Neural crest cell (in vitro differentiated cells): ENCODE measurements around the gene FANCI. TPM values are rescaled to one million over a fixed set of nuclear protein-coding genes. Genes with fewer than 3 reads are reported as not detected.

Experiments used
- DNase-seq: peaks from one replicate; pipeline ENCODE4 v3.0.0; 2021; ENCODE audit warnings: low read depth, mixed read lengths, low spot score
- H3K27ac Mint-ChIP-seq: one replicate; pipeline ENCODE4 v1.8.0; 2021; ENCODE audit warnings: mild to moderate bottlenecking, mixed read lengths; ENCODE audit not compliant: unreplicated experiment
- H3K27me3 Mint-ChIP-seq: 2 replicates; pipeline ENCODE4 v1.8.0; 2021; ENCODE audit warnings: low read depth, mild to moderate bottlenecking, mixed read lengths
- H3K36me3 Mint-ChIP-seq: 2 replicates; pipeline ENCODE4 v1.8.0; 2021; ENCODE audit warnings: low read depth, mild to moderate bottlenecking, mixed read lengths
- H3K4me1 Mint-ChIP-seq: 2 replicates; pipeline ENCODE4 v1.8.0; 2021; ENCODE audit warnings: mixed read lengths
- H3K4me3 Mint-ChIP-seq: one replicate; pipeline ENCODE4 v1.8.0; 2021; ENCODE audit warnings: mild to moderate bottlenecking, mixed read lengths
- H3K9me3 Mint-ChIP-seq: 2 replicates; pipeline ENCODE4 v1.8.0; 2021; ENCODE audit warnings: mixed read lengths
- total RNA-seq: library from RNA; stranded (reverse); gene quantifications from 2 replicates; pipeline ENCODE4 v1.2.1, GENCODE V29; 2021
- TF ChIP-seq, protein P1 (sequence below): fragments of 200-600 bp; sonication (generic); conservative IDR thresholded peaks from 2 replicates; pipeline ENCODE4 v1.5.0; 2021; ENCODE audit warnings: antibody characterized with exemption, mild to moderate bottlenecking

Gene FANCI
- total RNA-seq, 1 donor from 2014 or later, result 164 TPM

DNA sequence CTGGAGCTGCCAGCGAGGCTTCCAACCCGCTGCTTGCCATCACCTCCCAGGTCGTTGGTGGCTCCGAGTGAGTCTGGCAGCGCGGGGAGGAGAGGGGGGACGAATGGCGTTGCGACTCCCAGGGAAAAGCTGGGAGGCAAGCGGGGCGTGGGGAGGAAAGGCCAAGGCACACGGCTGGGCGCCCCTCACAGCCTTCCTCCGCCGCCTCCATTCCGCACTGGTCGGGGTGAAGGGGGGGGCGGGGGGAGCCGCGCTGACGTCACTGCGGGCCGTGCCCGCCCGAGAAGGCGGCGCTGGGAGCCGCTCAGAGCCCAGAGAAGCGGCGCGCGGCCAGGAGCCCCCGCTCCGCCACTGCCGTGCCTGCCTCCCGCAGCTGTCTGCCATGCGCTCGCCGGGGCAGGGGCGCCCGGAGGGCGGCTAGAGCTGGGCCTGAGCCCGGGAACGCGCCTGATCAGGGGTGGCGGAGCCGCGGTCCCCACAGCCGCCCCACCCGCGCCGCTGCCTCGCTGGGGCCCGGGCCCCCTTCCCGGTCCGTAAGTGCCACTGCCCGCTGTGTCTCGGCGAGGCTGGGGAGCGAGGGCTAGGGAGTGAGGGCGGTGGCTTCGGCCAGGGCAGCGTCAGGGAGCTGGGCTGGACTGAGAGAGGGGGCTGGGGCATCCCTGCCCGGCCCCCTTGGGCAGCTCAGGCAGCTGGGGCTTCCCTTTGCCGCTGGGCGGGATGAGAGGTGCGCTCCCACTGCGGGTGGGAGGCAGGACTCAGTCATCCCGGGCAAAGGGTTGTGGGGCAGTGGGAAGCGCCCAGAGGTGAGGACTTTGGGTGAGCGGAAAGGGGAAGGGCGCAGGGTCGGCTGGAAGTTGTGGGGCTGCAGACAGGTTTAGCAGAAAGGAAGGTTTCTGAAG lies 118.7 kb downstream of the FANCI start:
- DNase-seq, result no peak
- TF ChIP-seq, protein P1, sequence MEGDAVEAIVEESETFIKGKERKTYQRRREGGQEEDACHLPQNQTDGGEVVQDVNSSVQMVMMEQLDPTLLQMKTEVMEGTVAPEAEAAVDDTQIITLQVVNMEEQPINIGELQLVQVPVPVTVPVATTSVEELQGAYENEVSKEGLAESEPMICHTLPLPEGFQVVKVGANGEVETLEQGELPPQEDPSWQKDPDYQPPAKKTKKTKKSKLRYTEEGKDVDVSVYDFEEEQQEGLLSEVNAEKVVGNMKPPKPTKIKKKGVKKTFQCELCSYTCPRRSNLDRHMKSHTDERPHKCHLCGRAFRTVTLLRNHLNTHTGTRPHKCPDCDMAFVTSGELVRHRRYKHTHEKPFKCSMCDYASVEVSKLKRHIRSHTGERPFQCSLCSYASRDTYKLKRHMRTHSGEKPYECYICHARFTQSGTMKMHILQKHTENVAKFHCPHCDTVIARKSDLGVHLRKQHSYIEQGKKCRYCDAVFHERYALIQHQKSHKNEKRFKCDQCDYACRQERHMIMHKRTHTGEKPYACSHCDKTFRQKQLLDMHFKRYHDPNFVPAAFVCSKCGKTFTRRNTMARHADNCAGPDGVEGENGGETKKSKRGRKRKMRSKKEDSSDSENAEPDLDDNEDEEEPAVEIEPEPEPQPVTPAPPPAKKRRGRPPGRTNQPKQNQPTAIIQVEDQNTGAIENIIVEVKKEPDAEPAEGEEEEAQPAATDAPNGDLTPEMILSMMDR, result no peak
- no peak overlapping the region for H3K4me3 Mint-ChIP-seq
- H3K27ac Mint-ChIP-seq, result no peak overlapping the region
- peaks cover 95% of the 10 kb centered on the region for H3K27me3 Mint-ChIP-seq
- peaks cover 25% of the 10 kb centered on the region for H3K4me1 Mint-ChIP-seq
- H3K9me3 Mint-ChIP-seq, result no peaks in the 10 kb centered on the region
- H3K36me3 Mint-ChIP-seq, result no peaks in the 10 kb centered on the region

DNA sequence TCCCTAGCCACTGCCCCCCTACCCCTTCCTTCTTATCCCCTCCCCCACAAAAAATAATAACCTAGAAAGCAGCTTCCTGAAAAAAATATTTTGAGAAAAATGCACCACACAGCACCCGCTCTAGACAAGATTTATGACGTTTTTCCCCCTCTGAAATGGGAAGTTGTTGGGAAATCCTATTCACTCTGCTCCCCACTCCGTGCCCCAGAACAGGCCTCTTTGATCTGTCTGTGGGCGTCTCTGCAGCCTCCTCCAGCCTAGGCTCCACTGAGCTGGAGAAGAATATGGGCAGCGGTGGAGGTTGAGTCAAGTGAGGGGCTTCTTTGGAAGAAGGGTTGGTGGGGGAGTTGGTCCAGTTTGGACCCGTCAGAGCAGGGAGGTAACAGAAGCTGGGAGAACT lies 119.4 kb downstream of the FANCI start:
- H3K9me3 Mint-ChIP-seq, result no peaks in the 10 kb centered on the region
- H3K4me1 Mint-ChIP-seq, result peaks cover 25% of the 10 kb centered on the region
- H3K36me3 Mint-ChIP-seq, result no peaks in the 10 kb centered on the region
- no peak for DNase-seq
- no peak overlapping the region for H3K27ac Mint-ChIP-seq
- H3K27me3 Mint-ChIP-seq, result peaks cover 95% of the 10 kb centered on the region
- TF ChIP-seq, protein P1, result no peak
- H3K4me3 Mint-ChIP-seq, result peak overlapping the region; percentile 19

DNA sequence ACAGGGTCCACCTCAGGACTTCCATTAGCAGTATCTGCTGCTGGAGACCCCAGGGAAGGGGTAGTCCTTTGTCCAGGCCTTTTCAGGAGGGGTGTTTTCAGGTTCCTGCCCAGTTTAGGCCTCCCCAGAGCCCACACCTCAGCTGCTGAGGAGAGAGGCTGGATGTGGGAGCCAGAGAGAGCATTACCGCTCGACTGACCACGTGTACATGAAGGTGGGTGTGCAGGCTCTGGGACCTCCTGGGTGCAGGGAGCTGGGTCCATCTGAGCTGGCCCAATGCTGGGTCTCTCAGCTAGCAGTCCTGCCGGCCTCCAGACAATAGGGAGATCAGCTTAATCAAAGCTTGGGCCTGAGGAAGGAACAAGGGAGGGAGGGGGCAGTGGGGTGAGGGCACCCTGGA lies 120.0 kb downstream of the FANCI start:
- Mint-ChIP-seq H3K4me3 (no peak overlapping the region), H3K27me3 (peaks cover 95% of the 10 kb centered on the region)
- no peak for DNase-seq

DNA sequence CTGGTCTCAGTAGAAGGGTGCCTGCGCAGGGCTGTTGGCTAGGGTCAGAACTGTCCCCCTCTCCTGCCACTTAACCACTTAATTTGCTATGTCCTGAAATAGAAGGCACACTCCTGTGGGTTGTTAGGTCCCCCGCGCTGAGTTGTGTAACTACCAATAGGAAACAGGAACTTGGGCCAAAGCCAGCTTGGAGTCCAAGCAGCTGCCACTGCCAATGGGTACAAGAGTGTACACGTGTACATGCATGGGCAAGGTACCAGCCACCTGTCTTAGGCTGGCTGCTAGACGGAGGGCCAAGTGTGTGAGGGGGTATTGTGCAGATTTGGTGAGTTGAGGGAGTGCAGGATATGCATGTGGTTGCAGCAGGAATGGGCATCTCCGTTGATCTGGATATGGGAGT lies 120.6 kb downstream of the FANCI start:
- no peak overlapping the region for H3K27ac Mint-ChIP-seq
- peaks cover 33% of the 10 kb centered on the region for H3K4me1 Mint-ChIP-seq
- no peaks in the 10 kb centered on the region for H3K36me3 Mint-ChIP-seq
- no peak overlapping the region for H3K4me3 Mint-ChIP-seq
- H3K27me3 Mint-ChIP-seq, result peaks cover 97% of the 10 kb centered on the region
- TF ChIP-seq, protein P1, result no peak
- no peaks in the 10 kb centered on the region for H3K9me3 Mint-ChIP-seq
- no peak for DNase-seq

More for the DNA sequence above, 120.0 kb downstream of the FANCI start:
- H3K9me3 Mint-ChIP-seq, result no peaks in the 10 kb centered on the region
- H3K4me1 Mint-ChIP-seq, result peaks cover 28% of the 10 kb centered on the region
- H3K27ac Mint-ChIP-seq, result no peak overlapping the region
- TF ChIP-seq, protein P1, result no peak
- no peaks in the 10 kb centered on the region for H3K36me3 Mint-ChIP-seq

DNA sequence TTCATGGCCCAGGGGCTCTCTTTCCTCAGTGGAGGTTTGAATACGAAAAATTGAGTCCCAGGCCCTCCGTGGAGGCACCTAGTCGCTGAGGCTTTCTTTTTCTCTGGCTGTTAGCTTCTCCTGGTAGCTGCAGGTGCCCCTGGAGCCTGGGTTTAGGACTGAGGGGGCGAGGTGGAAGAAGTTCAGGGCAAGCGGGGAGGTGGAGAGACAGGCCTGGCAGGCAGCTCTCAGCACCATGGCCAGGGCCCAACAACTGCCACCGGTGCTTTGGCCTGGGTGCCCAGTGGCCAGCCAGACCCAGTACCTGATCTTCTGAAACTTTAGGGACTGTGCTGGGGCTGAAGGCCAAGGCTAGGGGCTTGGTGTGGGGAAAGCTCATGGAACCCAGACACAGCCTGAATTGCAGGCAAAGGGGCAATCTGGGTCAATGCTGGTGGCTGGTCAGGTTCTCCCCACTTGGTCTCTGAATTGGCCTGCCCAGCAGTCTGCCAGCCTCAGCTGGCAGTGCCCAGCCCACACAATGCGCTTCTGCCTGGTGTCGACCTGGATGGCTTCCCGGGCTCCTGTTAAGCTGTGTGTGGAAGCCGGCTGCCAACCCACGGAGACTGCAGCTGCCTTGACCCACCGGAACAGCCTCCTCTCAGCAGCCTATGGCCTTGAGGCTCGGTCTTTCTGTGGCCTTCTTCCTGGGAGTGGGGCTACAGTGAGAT lies 121.1 kb downstream of the FANCI start:
- peaks cover 97% of the 10 kb centered on the region for H3K27me3 Mint-ChIP-seq

More for the DNA sequence above, 121.1 kb downstream of the FANCI start:
- peaks cover 34% of the 10 kb centered on the region for H3K4me1 Mint-ChIP-seq
- DNase-seq, result no peak
- H3K36me3 Mint-ChIP-seq, result no peaks in the 10 kb centered on the region
- no peak overlapping the region for H3K27ac Mint-ChIP-seq
- TF ChIP-seq, protein P1, result no peak
- H3K4me3 Mint-ChIP-seq, result no peak overlapping the region
- H3K9me3 Mint-ChIP-seq, result no peaks in the 10 kb centered on the region
